DOHH2 (cell line): ENCODE measurements around the gene ANP32D.
"Not testable (repeated sequence)": the region's sequence is repeated elsewhere in the genome, so short reads cannot be mapped to it uniquely, and the experiment has no call there.

Experiments used
- H3F3A ChIP-seq: fragments of 200-600 bp; sonication (generic), shearing (Covaris generic); 2 replicates; pipeline ENCODE4 v1.6.0; 2016; ENCODE audit warnings: antibody characterized with exemption, mild to moderate bottlenecking; ENCODE audit not compliant: control insufficient read depth, insufficient read depth
- H3K27ac ChIP-seq: fragments of 200-600 bp; sonication (generic); 2 replicates; pipeline ENCODE4 v1.5.1; 2014; ENCODE audit warnings: low read depth, mild to moderate bottlenecking, low read length, moderate library complexity
- H3K27me3 ChIP-seq: fragments of 200-600 bp; sonication (generic); 2 replicates; pipeline ENCODE4 v1.6.1; 2014; ENCODE audit warnings: mild to moderate bottlenecking, low read length, mixed read lengths; ENCODE audit not compliant: control insufficient read depth
- H3K36me3 ChIP-seq: fragments of 200-600 bp; sonication (generic); 2 replicates; pipeline ENCODE4 v1.6.1; 2014; ENCODE audit warnings: mild to moderate bottlenecking, low read length, moderate library complexity, mixed read lengths; ENCODE audit not compliant: control insufficient read depth
- H3K4me1 ChIP-seq: fragments of 200-600 bp; sonication (generic); 2 replicates; pipeline ENCODE4 v1.6.1; 2014; ENCODE audit warnings: mild to moderate bottlenecking, low read length, mixed read lengths; ENCODE audit not compliant: control insufficient read depth
- H3K4me2 ChIP-seq: fragments of 200-600 bp; sonication (generic); 2 replicates; pipeline ENCODE4 v1.6.0; 2014; ENCODE audit warnings: mild to moderate bottlenecking, low read length, moderate library complexity
- H3K4me3 ChIP-seq: fragments of 200-600 bp; sonication (generic); 2 replicates; pipeline ENCODE4 v1.5.1; 2014; ENCODE audit warnings: mild to moderate bottlenecking, low read length, mixed read lengths
- H3K79me2 ChIP-seq: fragments of 200-600 bp; sonication (generic); 2 replicates; pipeline ENCODE4 v1.6.1; 2014; ENCODE audit warnings: mild to moderate bottlenecking, low read length, mixed read lengths; ENCODE audit not compliant: control insufficient read depth
- H3K9me2 ChIP-seq: fragments of 200-600 bp; sonication (generic); replicated peaks from 2 replicates; pipeline ENCODE4 v1.6.1; 2014; ENCODE audit warnings: mild to moderate bottlenecking, low read length, mixed read lengths; ENCODE audit not compliant: control insufficient read depth
- H3K9me3 ChIP-seq: fragments of 200-600 bp; sonication (generic); 2 replicates; pipeline ENCODE4 v1.6.1; 2014; ENCODE audit warnings: antibody characterized with exemption, low read length, mixed read lengths; ENCODE audit not compliant: control insufficient read depth, insufficient read depth
- H4K20me1 ChIP-seq: fragments of 200-600 bp; sonication (generic); 2 replicates; pipeline ENCODE4 v1.6.0; 2014; ENCODE audit warnings: low read depth, mild to moderate bottlenecking, antibody characterized with exemption, low read length, moderate library complexity; ENCODE audit not compliant: control insufficient read depth, insufficient read depth
- CTCF ChIP-seq: fragments of 200-600 bp; sonication (generic); IDR thresholded peaks from one replicate; pipeline ENCODE4 v1.5.1; 2014; ENCODE audit warnings: antibody characterized with exemption, mild to moderate bottlenecking, low read depth, low read length; ENCODE audit not compliant: poor library complexity, severe bottlenecking
- EZH2phosphoT487 ChIP-seq: fragments of 200-600 bp; sonication (generic); IDR thresholded peaks from 2 replicates; pipeline ENCODE4 v1.6.1; 2017; ENCODE audit warnings: borderline replicate concordance, mild to moderate bottlenecking, antibody characterized with exemption, low read length, moderate library complexity, mixed read lengths

The ANP32D gene

GRCh38 chr12:48508987-48509386, 36.6 kb downstream of the ANP32D start:
- Histone ChIP-seq H3K4me3 (no peak overlapping the region), H3K27me3 (peaks cover 2% of the 10 kb centered on the region; the same call in 1 of the 2 replicates), H3F3A (no peaks in the 10 kb centered on the region), H3K9me2 (0 out of 2 replicates have a peak, but pooled peaks cover 3% of the 10 kb centered on the region), H3K36me3 (no peaks in the 10 kb centered on the region), H3K27ac (no peak overlapping the region), H3K4me1 (no peaks in the 10 kb centered on the region), H3K79me2 (no peaks in the 10 kb centered on the region), H3K4me2 (no peak overlapping the region), H4K20me1 (no peaks in the 10 kb centered on the region), H3K9me3 (no peaks in the 10 kb centered on the region)
- TF ChIP-seq EZH2phosphoT487 (no peak), CTCF (no peak)

- TF ChIP-seq CTCF = no peak
- TF ChIP-seq EZH2phosphoT487 = no peak
- no peak overlapping the region for H3K27ac ChIP-seq
- no peaks in the 10 kb centered on the region for H3K27me3 ChIP-seq
- no peak overlapping the region for H3K4me3 ChIP-seq
- 0 out of 2 replicates have a peak, but pooled peaks cover 3% of the 10 kb centered on the region for H3K9me2 ChIP-seq
- H4K20me1 ChIP-seq = no peaks in the 10 kb centered on the region
- H3K36me3 ChIP-seq = no peaks in the 10 kb centered on the region
- H3K4me1 ChIP-seq = no peaks in the 10 kb centered on the region
- H3K79me2 ChIP-seq = no peaks in the 10 kb centered on the region
- H3K9me3 ChIP-seq = no peaks in the 10 kb centered on the region
- H3K4me2 ChIP-seq = no peak overlapping the region
- no peaks in the 10 kb centered on the region for H3F3A ChIP-seq
Observed at GRCh38 chr12:48510111-48510510, 37.8 kb downstream of the ANP32D start.

GRCh38 chr12:48512855-48513254, 40.5 kb downstream of the ANP32D start:
- Histone ChIP-seq H3K4me2 (no peak overlapping the region), H3K36me3 (no peaks in the 10 kb centered on the region), H3K9me3 (no peaks in the 10 kb centered on the region), H3K27ac (no peak overlapping the region), H3K9me2 (no peaks in the 10 kb centered on the region), H4K20me1 (no peaks in the 10 kb centered on the region), H3F3A (no peaks in the 10 kb centered on the region), H3K4me1 (no peaks in the 10 kb centered on the region), H3K4me3 (no peak overlapping the region), H3K79me2 (no peaks in the 10 kb centered on the region), H3K27me3 (no peaks in the 10 kb centered on the region)
- TF ChIP-seq EZH2phosphoT487 (no peak), CTCF (no peak)

- no peaks in the 10 kb centered on the region for H3K9me3 ChIP-seq
- H3K4me2 ChIP-seq = no peak overlapping the region
- no peaks in the 10 kb centered on the region for H3F3A ChIP-seq
- no peaks in the 10 kb centered on the region for H3K36me3 ChIP-seq
- TF ChIP-seq CTCF (no peak), EZH2phosphoT487 (no peak)
- no peaks in the 10 kb centered on the region for H3K27me3 ChIP-seq
- H3K4me1 ChIP-seq = no peaks in the 10 kb centered on the region
- no peaks in the 10 kb centered on the region for H4K20me1 ChIP-seq
- H3K27ac ChIP-seq = no peak overlapping the region
- no peak overlapping the region for H3K4me3 ChIP-seq
- H3K9me2 ChIP-seq = no peaks in the 10 kb centered on the region
- no peaks in the 10 kb centered on the region for H3K79me2 ChIP-seq
Observed at GRCh38 chr12:48514728-48515127, 42.4 kb downstream of the ANP32D start.

GRCh38 chr12:48520381-48520780, 48.0 kb downstream of the ANP32D start:
- not testable (repeated sequence) for H3F3A ChIP-seq, H3K79me2 ChIP-seq, H3K9me3 ChIP-seq, H3K27me3 ChIP-seq, H3K4me2 ChIP-seq, H4K20me1 ChIP-seq, H3K27ac ChIP-seq, H3K4me3 ChIP-seq, H3K9me2 ChIP-seq, H3K4me1 ChIP-seq, H3K36me3 ChIP-seq
